ENCODE measurements around the gene TSPAN4. TPM values are rescaled to one million over a fixed set of nuclear protein-coding genes. Genes with fewer than 3 reads are reported as not detected.

TSPAN4 gene
- total and polyA plus RNA-seq, 4 donors = 68.3 to 197 (median 134) TPM

DNA sequence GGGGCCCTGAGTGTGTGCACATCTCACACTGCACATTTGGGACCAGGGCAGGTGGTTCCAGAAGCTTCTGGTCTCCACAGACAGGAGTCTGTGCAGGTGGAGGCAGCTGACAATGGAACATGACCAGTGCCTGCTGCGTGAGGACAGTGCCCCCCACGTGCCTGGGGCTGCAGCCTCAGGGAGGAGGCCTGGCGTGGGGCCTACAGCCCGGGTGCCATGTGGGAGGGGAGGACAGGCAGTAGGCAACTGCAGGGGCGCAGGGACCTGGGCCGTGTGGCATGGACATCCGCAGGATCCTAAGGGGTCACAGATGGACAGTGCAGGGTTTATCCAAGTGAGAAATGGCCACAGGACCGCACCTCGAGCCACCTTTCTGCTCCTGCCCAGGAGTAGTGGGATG is 28.8 kb downstream of the TSPAN4 start:
- H3K9me3 ChIP-seq (ENCODE audit: control insufficient read depth in 4 of 4, insufficient read depth in 3 of 4, low read length in 3 of 4) = no peaks in the 10 kb centered on the region
- ATAC-seq (ENCODE audit: insufficient read depth, low FRiP score) (no peak), DNase-seq (no peak)
- 77 to 84% methylated on average over 9 of the region's 9 CpGs for WGBS, 2 donors
- H3K4me1 ChIP-seq (ENCODE audit: control insufficient read depth in 5 of 5, insufficient read depth in 5 of 5, low read length in 5 of 5) = peaks cover 0 to 8% (median 0%) of the 10 kb centered on the region in 5 donors
- H3K36me3 ChIP-seq (ENCODE audit: control insufficient read depth in 4 of 4, insufficient read depth in 4 of 4, low read length in 4 of 4) = peaks cover 0 to 10% (median 4%) of the 10 kb centered on the region in 4 donors
- no peak overlapping the region for H3K9ac ChIP-seq (ENCODE audit: insufficient read depth in 1 of 2, low read length in 2 of 2)
- TF ChIP-seq, protein P1, sequence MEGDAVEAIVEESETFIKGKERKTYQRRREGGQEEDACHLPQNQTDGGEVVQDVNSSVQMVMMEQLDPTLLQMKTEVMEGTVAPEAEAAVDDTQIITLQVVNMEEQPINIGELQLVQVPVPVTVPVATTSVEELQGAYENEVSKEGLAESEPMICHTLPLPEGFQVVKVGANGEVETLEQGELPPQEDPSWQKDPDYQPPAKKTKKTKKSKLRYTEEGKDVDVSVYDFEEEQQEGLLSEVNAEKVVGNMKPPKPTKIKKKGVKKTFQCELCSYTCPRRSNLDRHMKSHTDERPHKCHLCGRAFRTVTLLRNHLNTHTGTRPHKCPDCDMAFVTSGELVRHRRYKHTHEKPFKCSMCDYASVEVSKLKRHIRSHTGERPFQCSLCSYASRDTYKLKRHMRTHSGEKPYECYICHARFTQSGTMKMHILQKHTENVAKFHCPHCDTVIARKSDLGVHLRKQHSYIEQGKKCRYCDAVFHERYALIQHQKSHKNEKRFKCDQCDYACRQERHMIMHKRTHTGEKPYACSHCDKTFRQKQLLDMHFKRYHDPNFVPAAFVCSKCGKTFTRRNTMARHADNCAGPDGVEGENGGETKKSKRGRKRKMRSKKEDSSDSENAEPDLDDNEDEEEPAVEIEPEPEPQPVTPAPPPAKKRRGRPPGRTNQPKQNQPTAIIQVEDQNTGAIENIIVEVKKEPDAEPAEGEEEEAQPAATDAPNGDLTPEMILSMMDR (IDR thresholded peaks at IDR 0.05; ENCODE audit: control extremely low read depth, extremely low read depth) = no peak
- H3K27ac ChIP-seq (ENCODE audit: low read depth in 1 of 2, low read length in 1 of 2) = no peak overlapping the region
- H3K4me3 ChIP-seq = no peak overlapping the region
- no peaks in the 10 kb centered on the region for H3K27me3 ChIP-seq (ENCODE audit: control insufficient read depth in 3 of 3, insufficient read depth in 3 of 3, low read length in 2 of 3)

DNA sequence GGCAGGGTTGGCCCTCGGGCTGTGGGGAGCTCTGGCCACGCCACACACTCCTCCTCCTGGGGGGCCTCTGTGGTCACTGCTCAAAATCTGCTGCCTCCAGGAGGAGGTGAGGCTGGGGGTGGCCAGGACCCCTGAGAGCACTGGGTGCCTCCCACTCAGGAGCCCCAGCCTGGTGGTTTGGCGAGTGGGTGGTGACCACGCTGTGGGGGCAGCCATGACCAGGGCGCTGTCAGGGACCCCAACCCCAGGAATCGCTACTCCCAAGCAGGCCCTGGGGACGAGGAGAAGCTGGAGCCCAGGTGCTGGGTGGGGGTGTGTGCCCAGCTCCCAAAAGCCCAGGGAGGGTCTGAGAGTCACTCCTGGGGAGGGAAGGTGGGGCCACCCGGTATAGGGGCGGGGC is 30.1 kb downstream of the TSPAN4 start:
- H3K4me1 ChIP-seq (ENCODE audit: control insufficient read depth in 5 of 5, insufficient read depth in 5 of 5, low read length in 5 of 5) = peaks cover 0 to 8% (median 0%) of the 10 kb centered on the region in 5 donors
- H3K27ac ChIP-seq (ENCODE audit: low read depth in 1 of 2, low read length in 1 of 2) = no peak overlapping the region
- DNase-seq = no peak
- WGBS, 2 donors = 91 to 94% methylated on average over 9 of the region's 9 CpGs
- H3K9ac ChIP-seq (ENCODE audit: insufficient read depth in 1 of 2, low read length in 2 of 2) = no peak overlapping the region
- no peak overlapping the region for H3K4me3 ChIP-seq
- ATAC-seq (ENCODE audit: insufficient read depth, low FRiP score) = no peak
- H3K36me3 ChIP-seq (ENCODE audit: control insufficient read depth in 4 of 4, insufficient read depth in 4 of 4, low read length in 4 of 4) = peaks cover 0 to 6% (median 4%) of the 10 kb centered on the region in 4 donors
- H3K27me3 ChIP-seq (ENCODE audit: control insufficient read depth in 3 of 3, insufficient read depth in 3 of 3, low read length in 2 of 3) = no peaks in the 10 kb centered on the region
- H3K9me3 ChIP-seq (ENCODE audit: control insufficient read depth in 4 of 4, insufficient read depth in 3 of 4, low read length in 3 of 4) = no peaks in the 10 kb centered on the region
- TF ChIP-seq, protein P1 (IDR thresholded peaks at IDR 0.05; ENCODE audit: control extremely low read depth, extremely low read depth) = no peak

DNA sequence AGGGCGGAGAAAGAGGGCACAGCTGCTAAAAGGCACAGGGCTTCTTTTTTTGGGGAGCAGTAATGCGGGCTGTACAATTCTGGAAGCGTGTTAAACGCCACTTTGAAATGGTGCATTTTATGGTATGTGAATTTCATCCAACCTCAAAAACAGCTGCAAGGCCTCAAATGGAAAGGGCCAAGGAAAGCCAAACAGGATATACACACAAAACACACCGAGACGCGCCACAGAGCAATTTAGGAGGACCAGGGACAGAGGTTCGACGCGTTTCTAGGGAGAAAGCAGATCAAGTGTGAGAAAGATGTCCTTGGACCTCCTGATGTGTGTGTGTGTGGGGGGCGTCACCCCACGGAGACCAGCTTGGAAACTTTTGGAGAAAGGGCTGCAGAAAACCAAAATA is 31.1 kb downstream of the TSPAN4 start:
- Histone ChIP-seq H3K9ac (ENCODE audit: insufficient read depth in 1 of 2, low read length in 2 of 2) (peak overlapping the region in 1 of 2 donors; percentile 11), H3K27me3 (ENCODE audit: control insufficient read depth in 3 of 3, insufficient read depth in 3 of 3, low read length in 2 of 3) (no peaks in the 10 kb centered on the region), H3K4me1 (ENCODE audit: control insufficient read depth in 5 of 5, insufficient read depth in 5 of 5, low read length in 5 of 5) (peaks cover 0 to 8% (median 0%) of the 10 kb centered on the region in 5 donors), H3K36me3 (ENCODE audit: control insufficient read depth in 4 of 4, insufficient read depth in 4 of 4, low read length in 4 of 4) (peaks cover 0 to 6% (median 2%) of the 10 kb centered on the region in 4 donors), H3K9me3 (ENCODE audit: control insufficient read depth in 4 of 4, insufficient read depth in 3 of 4, low read length in 3 of 4) (no peaks in the 10 kb centered on the region), H3K4me3 (no peak overlapping the region), H3K27ac (ENCODE audit: low read depth in 1 of 2, low read length in 1 of 2) (no peak overlapping the region)
- TF ChIP-seq, protein P1 (IDR thresholded peaks at IDR 0.05; ENCODE audit: control extremely low read depth, extremely low read depth) = no peak
- DNase-seq = peak in 2 of 3 donors; percentile 64 to 74
- ATAC-seq (ENCODE audit: insufficient read depth, low FRiP score) = no peak
- 63 to 78% methylated on average over 12 of the region's 12 CpGs for WGBS, 2 donors

DNA sequence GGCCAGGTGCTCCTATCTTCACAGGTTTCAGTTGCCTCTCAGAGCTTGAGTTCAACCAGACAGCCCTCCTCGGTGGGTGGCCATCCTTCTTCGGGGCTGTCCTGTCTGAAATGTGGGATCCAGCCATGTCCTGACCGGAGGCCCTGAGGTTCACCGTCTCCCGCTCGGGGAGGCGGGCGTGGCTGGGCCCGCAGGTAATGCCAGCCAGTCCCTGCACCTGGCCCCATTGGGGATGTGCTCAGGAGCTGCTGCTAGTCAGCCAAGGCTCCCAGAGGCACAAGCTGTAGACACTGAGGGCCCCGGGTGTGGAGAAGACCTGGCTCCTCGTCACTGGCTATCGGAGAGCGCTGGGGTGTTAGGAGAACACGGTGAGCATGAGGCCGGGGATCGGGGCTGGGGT is 32.6 kb downstream of the TSPAN4 start:
- Histone ChIP-seq H3K9ac (ENCODE audit: insufficient read depth in 1 of 2, low read length in 2 of 2) (no peak overlapping the region), H3K4me3 (no peak overlapping the region), H3K4me1 (ENCODE audit: control insufficient read depth in 5 of 5, insufficient read depth in 5 of 5, low read length in 5 of 5) (peaks cover 0 to 8% (median 0%) of the 10 kb centered on the region in 5 donors), H3K36me3 (ENCODE audit: control insufficient read depth in 4 of 4, insufficient read depth in 4 of 4, low read length in 4 of 4) (peaks cover 0 to 12% (median 1%) of the 10 kb centered on the region in 4 donors), H3K9me3 (ENCODE audit: control insufficient read depth in 4 of 4, insufficient read depth in 3 of 4, low read length in 3 of 4) (no peaks in the 10 kb centered on the region), H3K27ac (ENCODE audit: low read depth in 1 of 2, low read length in 1 of 2) (no peak overlapping the region), H3K27me3 (ENCODE audit: control insufficient read depth in 3 of 3, insufficient read depth in 3 of 3, low read length in 2 of 3) (no peaks in the 10 kb centered on the region)
- no peak for DNase-seq
- WGBS, 2 donors = 94 to 97% methylated on average over 16 of the region's 16 CpGs
- no peak for ATAC-seq (ENCODE audit: insufficient read depth, low FRiP score)
- TF ChIP-seq, protein P1 (IDR thresholded peaks at IDR 0.05; ENCODE audit: control extremely low read depth, extremely low read depth) = no peak
